T-helper 2 cell treated with Interferon-gamma antibody and Interleukin-4, amounts not matched to agents 5 μg/mL and 100 μg/mL, for 36 hours (primary cell): ENCODE results near the gene PHF21A.
A peak's percentile ranks its signal among the peaks of the same experiment; 100 is the strongest.
"Not testable (repeated sequence)": the region's sequence is repeated elsewhere in the genome, so short reads cannot be mapped to it uniquely, and the experiment has no call there.

Experiments
- DNase-seq: peaks from one replicate; pipeline ENCODE4 v3.0.0; 2021; ENCODE audit warnings: low spot score
- H3K27ac Mint-ChIP-seq: one replicate; pipeline ENCODE4 v1.8.0; 2021; ENCODE audit warnings: mild to moderate bottlenecking, mixed read lengths
- H3K27me3 Mint-ChIP-seq: one replicate; pipeline ENCODE4 v1.8.0; 2021; ENCODE audit warnings: low read depth, mixed read lengths
- H3K36me3 Mint-ChIP-seq: one replicate; pipeline ENCODE4 v1.8.0; 2021; ENCODE audit warnings: low read depth, mixed read lengths
- H3K4me1 Mint-ChIP-seq: one replicate; pipeline ENCODE4 v1.8.0; 2021; ENCODE audit warnings: low read depth, mixed read lengths
- H3K4me3 Mint-ChIP-seq: one replicate; pipeline ENCODE4 v1.8.0; 2022; ENCODE audit warnings: mild to moderate bottlenecking, moderate library complexity, mixed read lengths
- H3K9me3 Mint-ChIP-seq: one replicate; pipeline ENCODE4 v1.8.0; 2021; ENCODE audit warnings: mixed read lengths

The PHF21A gene

GRCh38 chr11:45988921-45989320, 132.3 kb downstream of the PHF21A start:
- Mint-ChIP-seq H3K9me3 (no peaks in the 10 kb centered on the region), H3K36me3 (no peaks in the 10 kb centered on the region), H3K27me3 (no peaks in the 10 kb centered on the region), H3K27ac (no peak overlapping the region), H3K4me3 (no peak overlapping the region), H3K4me1 (peaks cover 5% of the 10 kb centered on the region)
- no peak for DNase-seq

GRCh38 chr11:45985212-45985611, 136.0 kb downstream of the PHF21A start:
- Mint-ChIP-seq H3K36me3 (no peaks in the 10 kb centered on the region), H3K27me3 (no peaks in the 10 kb centered on the region), H3K4me3 (no peak overlapping the region), H3K4me1 (peaks cover 11% of the 10 kb centered on the region), H3K9me3 (no peaks in the 10 kb centered on the region), H3K27ac (no peak overlapping the region)
- DNase-seq = no peak

GRCh38 chr11:45984192-45984591, 137.1 kb downstream of the PHF21A start:
- Mint-ChIP-seq H3K9me3 (no peaks in the 10 kb centered on the region), H3K4me3 (no peak overlapping the region), H3K4me1 (peaks cover 11% of the 10 kb centered on the region), H3K27me3 (no peaks in the 10 kb centered on the region), H3K36me3 (peaks cover 5% of the 10 kb centered on the region), H3K27ac (no peak overlapping the region)
- DNase-seq = no peak

GRCh38 chr11:45983471-45983845, 137.8 kb downstream of the PHF21A start:
- no peak for DNase-seq
- Mint-ChIP-seq H3K27me3 (no peaks in the 10 kb centered on the region), H3K36me3 (peaks cover 7% of the 10 kb centered on the region), H3K9me3 (no peaks in the 10 kb centered on the region), H3K4me3 (no peak overlapping the region), H3K27ac (no peak overlapping the region), H3K4me1 (peaks cover 11% of the 10 kb centered on the region)

- peaks cover 11% of the 10 kb centered on the region for H3K4me1 Mint-ChIP-seq
- H3K27me3 Mint-ChIP-seq = no peaks in the 10 kb centered on the region
- no peak overlapping the region for H3K4me3 Mint-ChIP-seq
- DNase-seq = peak; percentile 14
- H3K9me3 Mint-ChIP-seq = no peaks in the 10 kb centered on the region
- H3K27ac Mint-ChIP-seq = no peak overlapping the region
- peaks cover 9% of the 10 kb centered on the region for H3K36me3 Mint-ChIP-seq
Observed at GRCh38 chr11:45982656-45983470, 138.4 kb downstream of the PHF21A start.

GRCh38 chr11:45981826-45982225, 139.4 kb downstream of the PHF21A start:
- not testable (repeated sequence) for DNase-seq, H3K4me3 Mint-ChIP-seq, H3K27ac Mint-ChIP-seq, H3K27me3 Mint-ChIP-seq, H3K9me3 Mint-ChIP-seq
- H3K4me1 Mint-ChIP-seq = peaks cover 11% of the 10 kb centered on the region
- H3K36me3 Mint-ChIP-seq = peaks cover 11% of the 10 kb centered on the region

- no peak overlapping the region for H3K4me3 Mint-ChIP-seq
- no peak for DNase-seq
- H3K9me3 Mint-ChIP-seq = no peaks in the 10 kb centered on the region
- no peaks in the 10 kb centered on the region for H3K27me3 Mint-ChIP-seq
- no peak overlapping the region for H3K27ac Mint-ChIP-seq
- H3K36me3 Mint-ChIP-seq = peaks cover 11% of the 10 kb centered on the region
- H3K4me1 Mint-ChIP-seq = no peaks in the 10 kb centered on the region
Observed at GRCh38 chr11:45974806-45975205, 146.4 kb downstream of the PHF21A start.

GRCh38 chr11:45973601-45974000, 147.7 kb downstream of the PHF21A start:
- no peaks in the 10 kb centered on the region for H3K27me3 Mint-ChIP-seq
- no peak for DNase-seq
- H3K36me3 Mint-ChIP-seq = peaks cover 8% of the 10 kb centered on the region
- H3K4me1 Mint-ChIP-seq = no peaks in the 10 kb centered on the region
- no peak overlapping the region for H3K4me3 Mint-ChIP-seq
- H3K27ac Mint-ChIP-seq = no peak overlapping the region
- no peaks in the 10 kb centered on the region for H3K9me3 Mint-ChIP-seq

- H3K27ac Mint-ChIP-seq = no peak overlapping the region
- no peak overlapping the region for H3K4me3 Mint-ChIP-seq
- H3K4me1 Mint-ChIP-seq = no peaks in the 10 kb centered on the region
- H3K9me3 Mint-ChIP-seq = no peaks in the 10 kb centered on the region
- H3K36me3 Mint-ChIP-seq = peaks cover 7% of the 10 kb centered on the region
- no peaks in the 10 kb centered on the region for H3K27me3 Mint-ChIP-seq
- DNase-seq = no peak
Observed at GRCh38 chr11:45968901-45969300, 152.4 kb downstream of the PHF21A start.

- peaks cover 7% of the 10 kb centered on the region for H3K36me3 Mint-ChIP-seq
- H3K4me1 Mint-ChIP-seq = no peaks in the 10 kb centered on the region
- H3K4me3 Mint-ChIP-seq = no peak overlapping the region
- no peak overlapping the region for H3K27ac Mint-ChIP-seq
- no peaks in the 10 kb centered on the region for H3K9me3 Mint-ChIP-seq
- no peak for DNase-seq
- H3K27me3 Mint-ChIP-seq = no peaks in the 10 kb centered on the region
Observed at GRCh38 chr11:45967506-45967905, 153.7 kb downstream of the PHF21A start.

GRCh38 chr11:45964911-45965389, 156.3 kb downstream of the PHF21A start:
- peak; percentile 31 for DNase-seq
- no peak overlapping the region for H3K27ac Mint-ChIP-seq
- H3K4me3 Mint-ChIP-seq = no peak overlapping the region
- H3K9me3 Mint-ChIP-seq = no peaks in the 10 kb centered on the region
- peaks cover 10% of the 10 kb centered on the region for H3K36me3 Mint-ChIP-seq
- H3K4me1 Mint-ChIP-seq = peaks cover 6% of the 10 kb centered on the region
- H3K27me3 Mint-ChIP-seq = no peaks in the 10 kb centered on the region

GRCh38 chr11:45961751-45962240, 159.5 kb downstream of the PHF21A start:
- H3K4me3 Mint-ChIP-seq = no peak overlapping the region
- no peaks in the 10 kb centered on the region for H3K27me3 Mint-ChIP-seq
- H3K36me3 Mint-ChIP-seq = peaks cover 7% of the 10 kb centered on the region
- no peak overlapping the region for H3K27ac Mint-ChIP-seq
- no peak for DNase-seq
- H3K4me1 Mint-ChIP-seq = peaks cover 8% of the 10 kb centered on the region
- no peaks in the 10 kb centered on the region for H3K9me3 Mint-ChIP-seq

- Mint-ChIP-seq H3K36me3 (peaks cover 8% of the 10 kb centered on the region), H3K9me3 (no peaks in the 10 kb centered on the region), H3K4me3 (no peak overlapping the region), H3K4me1 (peaks cover 8% of the 10 kb centered on the region), H3K27me3 (no peaks in the 10 kb centered on the region), H3K27ac (no peak overlapping the region)
- DNase-seq = no peak
Observed at GRCh38 chr11:45960387-45961095, 160.7 kb downstream of the PHF21A start.

GRCh38 chr11:45959851-45960250, 161.4 kb downstream of the PHF21A start:
- Mint-ChIP-seq H3K9me3 (no peaks in the 10 kb centered on the region), H3K27me3 (no peaks in the 10 kb centered on the region), H3K4me1 (peaks cover 8% of the 10 kb centered on the region), H3K27ac (no peak overlapping the region), H3K36me3 (peaks cover 13% of the 10 kb centered on the region), H3K4me3 (no peak overlapping the region)
- no peak for DNase-seq
